GM19043 (cell line): ENCODE measurements around the gene DACH1.
"Not testable (repeated sequence)": the region's sequence is repeated elsewhere in the genome, so short reads cannot be mapped to it uniquely, and the experiment has no call there.

Source experiments
- ATAC-seq: cut with Tn5 transposase; IDR thresholded peaks from one replicate; pipeline ENCODE4 v1.9.1; 2021; ENCODE audit warnings: low read depth; ENCODE audit not compliant: unreplicated experiment

Gene DACH1

DNA sequence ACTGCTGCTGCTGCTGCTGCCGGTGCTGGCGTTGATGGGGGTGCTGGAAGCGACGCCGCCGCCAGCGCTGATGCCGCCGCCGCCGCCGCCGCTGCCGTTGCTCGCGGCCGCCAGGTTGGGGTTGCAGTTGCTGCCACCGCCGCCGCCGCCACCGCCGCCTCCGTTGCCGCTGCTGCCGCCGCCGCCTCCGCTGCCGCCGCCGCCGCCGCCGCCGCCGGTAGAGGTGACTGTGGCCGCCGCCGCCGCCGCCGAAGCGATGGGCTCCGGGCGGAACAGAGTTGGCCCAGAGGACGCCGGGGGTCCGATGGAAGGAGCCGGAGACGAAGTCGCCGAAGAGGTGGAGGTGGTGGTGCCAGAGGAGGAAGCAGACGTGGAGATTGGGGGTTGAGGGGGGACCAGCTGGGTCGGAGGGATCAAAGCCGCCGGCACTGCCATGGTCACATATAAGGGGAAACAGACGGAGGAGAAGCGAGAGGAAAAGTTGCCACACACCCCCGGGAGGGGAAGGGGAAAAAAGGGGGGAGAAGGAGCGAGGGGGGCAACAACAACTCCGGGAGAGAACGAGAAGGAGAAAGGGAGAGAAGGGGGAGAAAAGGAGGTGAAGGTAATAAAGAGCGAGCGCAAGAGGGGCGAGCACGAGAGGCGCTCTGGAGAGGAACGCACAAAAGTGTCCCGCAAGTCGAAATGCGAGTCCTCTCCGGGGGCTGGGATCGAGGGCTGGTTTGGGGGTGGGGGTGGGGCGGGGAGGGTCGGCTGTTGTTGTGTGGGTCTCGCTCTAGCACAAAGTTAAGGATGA, 471 bp downstream of the DACH1 start:
- no peak for ATAC-seq

DNA sequence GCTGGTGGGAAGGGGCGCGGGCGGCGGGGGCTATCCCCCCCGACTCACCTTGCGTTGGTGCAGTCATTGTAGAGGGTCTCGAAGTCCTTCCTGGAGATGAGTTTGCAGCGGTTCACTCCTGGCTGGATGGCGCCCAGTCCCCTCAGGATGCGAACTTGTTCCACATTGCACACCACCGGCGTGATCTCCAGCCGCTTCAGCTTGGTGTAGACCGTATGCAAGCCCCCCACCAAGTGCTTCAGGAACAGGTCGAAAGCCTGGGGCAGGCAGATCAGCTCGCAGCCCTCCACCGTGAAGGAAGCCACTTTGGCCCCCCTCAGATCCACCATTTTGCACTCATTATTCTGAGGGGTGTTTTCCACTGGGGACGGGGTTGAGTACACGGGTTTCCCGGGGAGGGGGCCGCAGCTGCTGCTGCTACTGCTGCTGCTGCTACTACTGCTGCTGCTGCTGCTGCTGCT, 1.1 kb downstream of the DACH1 start:
- no peak for ATAC-seq

- no peak for ATAC-seq
These were observed 1.8 kb downstream of the DACH1 start for GRCh38 chr13:71864986-71865873.

DNA sequence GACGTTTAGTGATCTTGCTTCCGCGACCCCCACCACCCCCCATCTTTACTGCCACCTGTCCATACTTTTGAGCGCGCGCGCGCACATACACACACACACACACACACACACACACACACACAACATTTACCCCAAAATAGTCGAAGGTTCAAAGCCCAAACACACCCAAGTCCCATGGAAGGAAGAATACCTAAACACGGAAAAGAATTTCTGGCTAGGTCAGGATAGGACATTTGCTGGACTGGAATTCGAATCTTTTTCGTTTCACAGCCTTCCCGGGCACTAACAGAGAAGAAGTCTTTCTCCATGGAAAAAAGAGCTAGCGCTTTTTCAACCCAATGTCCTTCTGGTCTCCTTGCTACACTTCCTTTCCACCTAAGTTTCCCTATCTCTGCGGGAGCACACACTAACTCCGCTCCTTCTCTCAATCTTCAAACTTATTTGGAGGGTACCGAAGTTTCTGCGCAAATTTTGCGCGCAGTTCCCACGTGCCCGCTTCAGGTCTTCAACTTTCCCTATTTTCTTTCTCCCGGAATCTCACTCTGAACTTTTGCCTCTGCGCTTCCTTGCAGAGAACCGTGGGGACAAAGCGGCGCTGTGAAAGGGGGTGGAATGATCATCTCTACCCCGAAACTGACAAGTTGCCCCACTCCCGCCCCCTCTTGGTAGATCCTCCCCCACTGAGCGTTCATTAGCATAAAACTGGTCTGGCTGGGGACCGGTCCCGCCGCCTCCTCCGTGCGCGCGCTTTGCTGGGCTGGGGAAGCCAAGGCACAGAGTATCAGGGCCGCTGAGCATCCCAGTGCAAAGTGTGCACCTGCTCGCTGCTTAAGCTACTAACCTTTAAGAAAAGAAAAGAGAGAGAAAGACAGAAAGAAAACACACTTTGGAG, 2.7 kb downstream of the DACH1 start:
- ATAC-seq, result no peak

GRCh38 chr13:71863254-71863865, 3.6 kb downstream of the DACH1 start:
- no peak for ATAC-seq

GRCh38 chr13:71862459-71862943, 4.5 kb downstream of the DACH1 start:
- no peak for ATAC-seq

GRCh38 chr13:71861769-71862458, 5.1 kb downstream of the DACH1 start:
- ATAC-seq, result no peak

- no peak for ATAC-seq
These were observed 6.4 kb downstream of the DACH1 start for GRCh38 chr13:71860547-71861138.

DNA sequence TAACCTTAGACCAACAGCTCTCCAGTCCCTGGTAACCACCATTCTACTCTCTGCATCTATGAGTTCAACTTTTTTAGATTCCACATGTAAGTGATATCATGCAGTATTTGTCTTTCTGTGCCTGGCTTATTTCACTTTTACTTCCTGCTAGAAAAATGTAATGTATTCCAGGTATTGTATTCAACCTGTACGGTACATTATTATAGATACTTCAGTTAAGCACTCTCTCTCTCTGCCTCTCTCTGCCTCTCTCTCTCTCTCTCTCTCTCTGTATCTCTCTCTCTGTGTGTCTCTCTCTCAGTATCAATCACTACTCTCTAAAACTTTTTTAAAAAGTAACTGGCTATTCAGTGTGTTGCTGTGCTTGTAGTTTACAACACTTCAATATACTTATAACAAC, 8.4 kb downstream of the DACH1 start:
- no peak for ATAC-seq

DNA sequence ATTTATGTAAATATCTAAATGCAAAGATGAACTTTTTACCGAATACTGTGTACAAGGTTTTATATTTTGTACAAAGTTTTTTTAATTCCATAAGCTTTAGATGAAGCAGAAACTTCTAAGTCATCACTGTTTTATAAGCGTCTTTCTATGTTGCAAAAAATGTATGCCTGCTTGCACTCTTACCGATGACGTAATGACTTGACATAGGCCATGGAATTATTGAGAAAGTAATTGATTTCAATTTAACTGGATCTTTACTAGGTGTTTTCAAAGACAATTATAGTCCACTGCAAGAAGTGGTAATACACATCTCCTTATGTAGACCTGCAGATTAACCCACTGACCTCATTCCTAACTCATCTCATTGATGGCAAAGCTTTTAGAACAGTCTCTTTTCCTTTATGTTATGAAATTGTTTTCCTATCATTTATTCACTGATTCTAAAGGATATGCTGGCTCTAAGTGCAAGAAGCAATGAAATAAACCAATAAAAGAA, 10.4 kb downstream of the DACH1 start:
- ATAC-seq, result no peak

DNA sequence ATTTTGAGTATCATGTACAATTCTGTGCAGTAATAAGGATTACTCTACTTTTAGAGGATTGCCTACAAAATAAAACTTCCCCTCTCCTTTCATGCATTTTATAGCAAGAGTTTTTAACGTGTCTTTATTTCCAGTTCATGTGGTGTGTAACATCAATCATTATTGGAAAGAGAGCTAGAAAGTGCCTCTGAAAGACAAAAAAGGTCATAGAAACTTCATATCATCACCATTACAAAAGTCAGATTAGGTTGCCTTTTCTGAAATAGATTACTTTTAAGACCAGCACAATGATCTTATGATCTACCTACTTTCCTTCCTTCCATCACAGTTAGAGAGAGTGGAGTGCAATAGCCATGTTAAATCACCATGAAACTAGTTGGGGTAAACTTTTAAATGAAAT, 12.6 kb downstream of the DACH1 start:
- ATAC-seq, result no peak

DNA sequence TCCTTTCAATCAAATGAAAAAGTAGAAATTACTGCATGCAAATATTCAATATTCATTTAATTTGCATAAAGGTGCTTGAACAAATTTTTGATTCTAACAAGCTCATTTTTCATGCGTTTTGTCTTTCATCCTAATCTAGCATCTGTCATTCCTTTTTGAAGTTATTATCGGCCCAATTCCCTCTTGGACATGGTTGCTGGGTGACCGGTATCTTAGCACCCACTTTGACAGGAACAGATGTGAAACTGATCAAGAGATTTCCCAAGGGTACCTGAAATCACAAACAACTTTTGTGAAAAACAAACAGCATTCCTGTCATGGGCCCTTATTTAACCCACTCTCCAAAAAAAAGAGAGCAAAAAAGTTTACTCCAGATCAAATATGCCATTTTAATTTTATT, 13.3 kb downstream of the DACH1 start:
- ATAC-seq, result no peak

DNA sequence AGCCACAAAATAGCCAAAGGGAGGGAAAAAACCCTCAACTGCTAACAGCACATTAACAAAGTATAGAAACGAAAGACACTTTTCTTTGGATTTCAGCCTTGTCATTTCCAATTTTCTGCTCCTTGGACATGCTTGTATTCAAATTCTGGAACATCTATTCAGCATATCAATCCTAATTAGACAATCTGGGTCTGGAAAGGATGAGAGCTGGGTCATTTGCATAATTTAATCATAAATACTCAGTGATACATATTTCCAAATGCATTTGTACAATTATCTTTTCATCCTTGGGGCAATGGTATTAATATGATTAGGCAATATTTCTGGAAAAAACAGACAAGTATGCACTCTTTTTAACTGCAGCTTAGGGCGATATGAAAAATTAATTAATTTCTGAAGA, 14.3 kb downstream of the DACH1 start:
- no peak for ATAC-seq

- ATAC-seq, result no peak
These were observed 15.2 kb downstream of the DACH1 start for GRCh38 chr13:71851498-71852409.

DNA sequence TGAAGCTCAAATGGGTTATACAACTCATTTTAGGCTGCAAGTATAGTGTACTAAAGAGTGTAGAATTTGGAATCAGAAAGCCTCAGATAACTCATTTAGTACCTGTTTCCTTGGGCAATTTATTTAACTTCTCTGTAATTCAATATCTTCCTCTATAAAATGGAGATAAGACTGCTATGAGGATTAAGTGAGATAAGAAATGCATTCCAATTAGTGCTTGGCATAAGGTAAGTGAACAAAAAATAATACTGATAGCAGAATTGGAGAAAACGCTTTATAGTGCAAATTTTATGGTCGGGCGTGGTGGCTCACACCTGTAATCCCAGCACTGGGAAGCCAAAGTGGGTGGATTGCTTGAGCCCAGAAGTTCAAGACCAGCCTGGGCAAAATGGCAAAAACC, 25.0 kb downstream of the DACH1 start:
- no peak for ATAC-seq

- ATAC-seq, result no peak
These were observed 28.2 kb downstream of the DACH1 start for GRCh38 chr13:71838842-71839241.

- not testable (repeated sequence) for ATAC-seq
These were observed 29.4 kb downstream of the DACH1 start for GRCh38 chr13:71837582-71837981.

- ATAC-seq, result no peak
These were observed 35.3 kb downstream of the DACH1 start for GRCh38 chr13:71831716-71832115.
